Glomerular endothelial cell (primary cell): Measurements from ENCODE around the gene ACTL10. TPM values are rescaled to one million over a fixed set of nuclear protein-coding genes. Genes with fewer than 3 reads are reported as not detected.
"Not testable (repeated sequence)": the region's sequence is repeated elsewhere in the genome, so short reads cannot be mapped to it uniquely, and the experiment has no call there.

Source experiments
- DNase-seq: peaks from one replicate; pipeline ENCODE4 v3.0.0-alpha.2; 2011; ENCODE audit warnings: low read depth, low spot score; ENCODE audit errors: extremely low read depth
- total RNA-seq: library from RNA; depleted of rRNA; stranded (reverse); fragments of >200 nt; gene quantifications from 2 replicates; pipeline ENCODE4 v1.2.3, GENCODE V29; 2015

The ACTL10 gene
- total RNA-seq = 1.4 and 4.0 TPM in 2 replicates

DNA sequence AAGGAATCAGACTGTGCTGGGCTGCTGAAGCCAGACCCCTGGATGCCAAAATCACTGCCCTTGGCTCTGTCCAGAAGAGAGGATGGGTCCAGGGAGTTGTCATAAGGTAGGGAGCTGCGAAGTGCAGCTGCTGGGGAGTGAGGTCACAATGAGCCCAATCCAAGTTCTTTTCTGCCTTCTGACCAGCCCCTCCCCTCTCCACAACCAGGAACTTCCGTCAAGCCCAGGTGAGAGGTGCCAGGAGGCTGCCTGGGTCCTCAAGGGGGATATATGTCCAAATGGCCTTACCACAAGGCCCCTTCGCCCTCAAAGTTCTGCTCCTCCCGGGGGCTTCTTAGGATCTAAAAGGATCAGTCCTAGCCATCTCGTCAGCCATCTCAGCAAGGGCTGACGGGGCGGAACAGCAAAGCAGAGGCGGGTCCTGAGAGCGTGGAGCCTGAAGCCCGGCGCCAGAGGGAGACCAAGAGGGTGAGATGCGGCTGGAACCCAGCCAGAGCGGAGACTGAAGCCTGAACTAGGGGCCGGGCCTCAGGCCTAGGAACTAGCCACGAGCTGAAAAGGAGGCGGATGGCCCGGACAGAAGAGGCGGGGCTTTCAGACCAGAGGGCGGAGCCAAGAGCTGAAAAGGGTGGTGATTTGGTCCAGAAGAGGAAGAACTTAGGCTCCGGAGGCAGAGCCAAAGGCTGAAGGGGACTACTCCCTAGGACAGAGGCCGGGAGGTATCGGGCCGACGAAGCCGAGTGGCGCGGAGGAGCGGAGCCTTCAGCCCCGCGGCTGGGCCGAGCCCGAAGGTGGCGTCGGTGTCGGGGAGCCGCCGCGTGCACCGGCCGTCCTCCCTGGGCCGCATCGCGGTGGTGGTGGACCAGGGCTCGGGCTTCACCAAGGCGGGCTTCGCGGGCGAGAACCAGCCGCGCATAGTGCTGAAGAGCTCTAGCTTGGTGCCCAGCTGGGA lies at the start of gene ACTL10:
ACTL10 (plus strand) TSS at position 651 of the 952 bp plus-strand sequence. CDS start 555 bp downstream, outside the sequence.
- DNase-seq = peak; percentile 84

DNA sequence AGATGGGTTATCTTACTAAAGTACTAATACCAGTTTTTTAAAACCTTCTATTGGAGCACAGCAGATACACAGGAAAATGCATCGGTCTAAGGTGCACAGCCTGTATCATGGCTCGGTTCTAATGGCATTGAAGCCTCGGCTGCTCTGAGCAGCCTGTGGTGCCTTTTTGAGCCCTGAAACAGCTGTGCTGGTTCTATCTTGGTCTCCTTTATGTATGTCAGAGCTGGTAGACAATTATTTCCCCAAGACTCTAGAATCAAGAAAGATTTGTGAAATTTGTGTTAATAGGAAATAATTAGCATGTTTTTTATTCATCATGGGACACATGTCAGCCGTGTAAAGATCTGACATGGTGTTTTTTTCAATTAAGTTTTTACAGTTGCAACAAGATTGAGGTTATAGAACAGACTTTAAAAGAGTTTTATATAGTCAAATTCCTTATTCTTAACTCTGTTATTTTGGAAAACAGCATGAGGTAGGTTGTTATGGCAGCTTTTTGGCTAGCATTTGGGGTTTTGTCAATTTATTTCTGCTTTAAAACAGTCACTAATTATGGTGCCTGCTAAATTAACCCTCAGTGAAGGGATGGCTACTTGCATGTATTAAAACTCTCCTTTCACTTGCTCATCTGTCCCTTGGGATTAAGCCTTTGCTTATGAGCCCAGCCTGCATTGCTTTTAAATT lies 44.9 kb upstream of the ACTL10 start:
- no peak for DNase-seq

DNA sequence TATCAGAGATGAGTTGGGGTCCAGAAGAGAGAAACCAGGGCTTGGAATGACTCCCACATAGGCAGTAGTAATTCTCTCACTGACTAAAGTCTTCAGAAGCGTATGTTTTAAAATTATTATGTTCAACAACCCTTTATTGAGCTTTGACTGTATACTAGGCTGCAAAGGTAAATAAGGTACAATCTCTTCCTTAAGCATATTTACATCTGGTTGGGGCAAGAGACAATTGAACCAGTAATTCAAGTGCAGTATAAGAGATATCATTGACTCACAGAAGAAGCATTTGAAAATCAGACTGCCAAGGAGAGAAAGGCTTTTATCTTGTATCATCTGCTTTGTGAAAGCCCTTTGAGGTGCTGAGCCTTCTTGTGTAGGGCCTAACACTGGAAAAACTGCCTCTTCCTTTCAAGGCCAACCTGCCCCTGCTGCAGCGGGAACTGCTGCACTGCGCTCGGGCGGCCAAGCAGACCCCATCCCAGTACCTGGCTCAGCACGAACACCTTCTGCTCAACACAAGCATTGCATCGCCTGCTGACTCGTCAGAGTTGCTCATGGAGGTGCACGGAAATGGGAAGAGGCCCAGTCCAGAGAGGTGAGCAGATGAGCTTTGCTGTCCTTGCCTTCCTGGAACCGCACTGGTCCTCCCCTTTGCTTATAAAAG lies 43.9 kb upstream of the ACTL10 start:
- DNase-seq = no peak

DNA sequence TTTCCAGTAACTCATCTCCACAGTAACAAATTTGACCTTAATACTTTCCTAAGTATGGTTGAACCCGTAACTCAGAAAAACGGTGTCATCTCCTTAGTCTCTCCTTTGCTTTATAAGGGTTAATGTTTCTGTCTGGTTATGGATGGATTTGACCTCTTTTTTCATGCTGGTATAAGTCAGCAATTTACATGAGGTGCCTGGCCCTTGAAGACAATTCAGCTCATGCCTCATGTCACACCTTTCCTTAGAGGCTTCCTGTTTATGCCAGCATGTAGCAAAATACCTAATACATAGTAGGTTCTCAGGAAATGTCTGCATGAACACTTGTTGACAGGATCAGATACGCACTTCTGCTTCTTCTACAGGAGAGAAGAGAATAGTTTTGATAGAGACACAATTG lies 42.3 kb upstream of the ACTL10 start:
- DNase-seq = no peak

DNA sequence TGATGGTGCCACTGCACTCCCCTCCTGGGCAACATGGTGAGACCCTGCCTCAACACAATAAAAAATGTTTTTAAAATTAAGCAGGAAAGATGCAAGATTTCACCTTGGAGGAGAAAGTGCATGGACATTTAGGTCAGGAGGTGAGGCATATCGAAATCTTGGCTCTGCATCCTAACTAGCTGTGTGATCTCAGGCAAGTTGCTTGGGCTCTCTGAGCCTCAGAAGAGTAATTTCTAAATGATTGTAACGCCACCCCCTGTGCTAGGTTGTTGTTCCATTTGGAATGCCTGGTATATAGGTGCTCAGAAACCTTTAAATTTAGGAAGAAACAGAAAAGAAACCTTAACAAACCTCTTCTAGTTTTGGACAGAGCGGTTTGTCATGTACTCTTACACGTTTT lies 40.6 kb upstream of the ACTL10 start:
- DNase-seq = no peak

DNA sequence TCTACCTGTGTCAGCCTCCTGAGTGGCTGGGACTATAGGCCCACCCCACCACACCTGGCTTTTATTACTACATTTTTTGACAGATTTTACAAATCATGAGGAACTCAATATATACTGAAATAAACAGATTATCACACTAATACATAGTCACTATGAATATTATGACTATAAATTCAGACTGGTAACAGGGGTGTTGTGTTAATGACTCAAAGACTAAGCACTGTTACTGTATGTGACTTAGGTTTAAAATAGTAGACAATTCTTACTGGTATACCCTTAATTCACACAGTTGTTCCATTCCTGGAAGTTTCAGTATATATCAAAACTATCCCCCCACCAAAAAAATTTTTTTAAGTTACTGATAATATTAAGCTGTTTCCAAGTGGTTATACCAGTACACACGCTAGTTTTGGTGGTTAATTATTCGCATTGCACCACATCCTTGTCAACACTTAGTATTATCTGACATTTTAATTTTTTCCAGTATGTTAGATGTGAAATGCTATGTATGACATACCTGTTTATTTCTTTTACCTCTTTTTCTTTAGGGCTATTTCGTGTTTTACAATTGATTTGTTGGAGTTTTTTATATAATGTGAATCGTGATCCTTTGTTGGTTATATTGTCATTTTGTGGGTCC lies 39.0 kb upstream of the ACTL10 start:
- no peak for DNase-seq

DNA sequence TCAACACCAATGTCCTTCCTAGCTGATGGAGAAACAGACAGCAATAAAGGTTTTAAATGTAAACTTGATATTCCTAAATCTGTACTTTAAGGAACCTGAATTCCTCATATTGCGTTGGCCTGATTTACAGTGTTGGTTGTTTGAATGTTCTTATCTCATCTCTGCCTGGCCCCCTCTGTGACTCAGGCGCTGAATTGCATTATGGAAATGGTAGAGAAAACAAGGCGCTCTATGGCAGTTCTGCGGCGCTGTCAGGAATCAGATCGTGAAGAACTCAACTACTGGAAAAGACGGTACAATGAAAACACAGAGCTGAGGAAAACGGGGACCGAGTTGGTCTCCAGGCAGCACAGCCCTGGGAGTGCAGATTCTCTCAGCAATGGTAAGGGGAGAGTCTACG lies 37.2 kb upstream of the ACTL10 start:
- no peak for DNase-seq

DNA sequence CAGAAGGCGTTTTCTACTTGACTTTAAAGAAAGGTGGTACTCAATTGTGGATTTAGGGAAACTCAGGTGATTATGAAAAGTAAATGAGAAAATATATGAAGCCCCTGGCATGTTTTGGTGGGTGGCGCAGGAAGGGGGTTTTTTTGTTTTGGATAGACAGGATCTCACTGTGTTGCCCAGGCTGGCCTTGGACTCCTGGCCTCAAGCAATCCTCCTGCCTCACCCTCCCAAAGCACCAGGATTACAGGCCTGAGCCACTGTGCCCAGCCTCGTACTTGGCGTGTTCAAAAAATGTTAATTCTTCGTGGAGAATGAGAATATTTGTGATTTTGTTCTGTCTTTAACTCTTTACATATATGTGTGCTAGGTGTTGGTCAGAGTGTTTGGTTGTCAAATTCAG lies 36.8 kb upstream of the ACTL10 start:
- DNase-seq = no peak

DNA sequence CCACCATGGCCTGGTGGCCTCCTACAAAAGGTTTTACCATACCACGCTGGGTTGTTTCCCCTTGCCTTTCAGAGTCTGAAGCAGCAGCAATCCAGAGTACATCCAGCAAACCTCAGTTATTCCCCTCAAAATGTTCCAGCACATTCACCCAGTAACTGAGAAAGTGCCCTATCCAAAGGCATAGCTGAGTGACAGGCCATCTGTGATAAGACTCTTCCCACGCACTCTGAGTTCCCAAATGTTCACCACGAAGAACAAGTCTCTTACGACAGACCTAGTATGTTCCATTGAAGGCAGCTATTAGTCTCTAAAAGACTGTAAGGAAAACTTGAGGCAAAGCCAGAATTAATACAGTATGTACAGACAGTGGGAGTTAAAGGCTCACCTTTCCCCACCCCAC lies 36.2 kb upstream of the ACTL10 start:
- no peak for DNase-seq

DNA sequence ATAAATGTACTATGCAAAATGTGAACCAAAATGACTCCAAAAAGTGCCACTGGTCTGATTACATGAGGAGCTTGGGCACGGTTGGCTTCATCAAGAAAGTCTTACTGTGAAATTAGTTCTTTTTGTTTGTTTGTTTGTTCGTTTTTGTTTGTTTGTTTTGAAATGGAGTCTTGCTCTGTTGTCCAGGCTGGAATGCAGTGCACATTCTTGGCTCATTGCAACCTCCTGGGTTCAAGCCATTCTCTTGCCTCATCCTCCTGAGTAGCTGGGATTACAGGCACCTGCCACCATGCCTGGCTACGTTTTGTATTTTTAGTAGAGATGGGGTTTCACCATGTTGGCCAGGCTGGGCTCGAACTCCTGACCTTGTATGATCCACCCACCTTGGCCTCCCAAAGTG lies 34.8 kb upstream of the ACTL10 start:
- not testable (repeated sequence) for DNase-seq

DNA sequence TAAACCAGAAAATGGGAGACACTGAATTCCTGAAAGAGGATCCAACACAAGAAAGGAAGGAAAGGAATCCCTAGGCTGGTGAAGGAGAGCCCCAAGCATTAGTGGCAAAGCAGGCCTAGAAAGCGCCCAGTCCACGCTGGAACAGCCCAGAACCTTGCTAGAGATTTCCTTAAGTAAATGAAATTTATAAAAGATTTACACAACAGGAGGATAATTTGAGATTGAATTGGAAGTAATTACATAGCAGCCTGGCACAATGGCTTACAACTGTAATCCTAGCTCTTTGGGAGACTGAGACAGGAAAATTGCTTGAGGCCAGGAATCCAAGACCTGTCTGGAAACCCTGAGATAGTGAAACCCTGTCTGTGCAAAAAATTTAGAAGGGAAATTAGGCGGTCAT lies 31.4 kb upstream of the ACTL10 start:
- no peak for DNase-seq

DNA sequence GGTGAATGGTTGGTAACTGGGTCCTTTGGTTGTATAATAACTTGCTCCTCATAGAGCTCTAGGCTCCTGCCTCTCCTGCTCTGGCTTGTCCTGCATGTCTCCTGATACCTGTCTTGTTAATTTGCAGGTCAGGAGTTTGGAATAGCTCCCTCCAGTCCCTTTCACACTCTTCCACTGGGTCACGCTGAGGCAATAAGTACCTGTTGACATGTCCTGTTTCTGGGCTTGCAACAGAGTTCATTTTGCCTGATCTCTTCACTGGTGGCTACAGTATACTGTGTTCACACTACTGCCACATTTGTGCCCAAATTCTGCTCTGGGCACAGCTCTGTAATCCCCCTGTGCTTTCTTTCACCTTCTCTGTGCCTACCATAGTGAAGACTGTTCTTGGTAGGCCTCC lies 30.0 kb upstream of the ACTL10 start:
- no peak for DNase-seq

DNA sequence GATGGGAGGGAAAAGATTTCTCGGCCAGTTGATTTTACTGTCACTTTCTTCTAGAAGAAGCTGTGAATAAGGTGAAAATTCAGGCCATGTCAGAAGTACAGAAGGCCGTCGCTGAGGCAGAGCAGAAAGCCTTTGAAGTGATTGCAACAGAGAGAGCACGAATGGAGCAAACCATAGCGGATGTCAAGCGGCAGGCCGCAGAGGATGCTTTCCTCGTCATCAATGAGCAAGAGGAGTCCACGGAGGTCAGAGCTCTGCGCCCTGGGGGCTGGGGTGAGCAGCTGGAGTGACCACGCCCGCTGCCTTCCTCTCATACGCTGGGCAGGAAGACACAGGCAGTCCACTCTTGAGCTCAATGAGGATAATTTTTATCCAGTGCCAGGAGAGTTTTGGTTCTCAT lies 26.5 kb upstream of the ACTL10 start:
- no peak for DNase-seq

DNA sequence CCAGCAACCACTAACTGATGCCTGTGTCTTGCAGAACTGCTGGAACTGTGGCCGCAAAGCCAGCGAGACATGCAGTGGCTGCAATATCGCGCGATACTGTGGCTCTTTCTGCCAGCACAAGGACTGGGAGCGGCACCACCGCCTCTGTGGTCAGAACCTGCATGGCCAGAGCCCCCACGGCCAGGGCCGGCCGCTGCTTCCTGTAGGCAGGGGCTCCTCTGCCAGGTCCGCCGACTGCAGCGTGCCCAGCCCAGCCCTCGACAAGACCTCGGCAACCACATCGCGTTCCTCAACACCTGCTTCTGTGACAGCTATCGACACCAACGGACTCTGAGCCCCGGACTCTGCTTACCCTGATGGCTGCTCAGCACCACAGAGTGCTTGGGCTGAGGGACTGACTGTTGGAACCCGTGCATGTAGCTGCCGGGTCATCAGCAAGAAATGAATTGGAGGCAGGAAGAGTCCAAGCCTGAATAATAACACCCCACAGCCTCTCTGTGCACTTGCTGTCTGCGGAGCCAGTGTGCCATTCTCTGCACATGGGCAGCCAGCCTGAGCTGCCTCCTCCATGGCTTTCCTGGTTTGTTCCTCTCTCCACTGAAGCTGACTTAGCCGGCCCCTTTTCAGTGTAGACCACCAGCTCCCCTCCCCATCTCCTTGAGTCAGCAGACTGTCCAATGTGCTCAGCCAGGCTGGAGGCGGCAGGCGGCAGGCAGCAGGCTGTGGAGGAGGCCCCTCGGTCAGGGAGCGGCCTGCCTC lies 22.3 kb upstream of the ACTL10 start:
- DNase-seq = no peak

DNA sequence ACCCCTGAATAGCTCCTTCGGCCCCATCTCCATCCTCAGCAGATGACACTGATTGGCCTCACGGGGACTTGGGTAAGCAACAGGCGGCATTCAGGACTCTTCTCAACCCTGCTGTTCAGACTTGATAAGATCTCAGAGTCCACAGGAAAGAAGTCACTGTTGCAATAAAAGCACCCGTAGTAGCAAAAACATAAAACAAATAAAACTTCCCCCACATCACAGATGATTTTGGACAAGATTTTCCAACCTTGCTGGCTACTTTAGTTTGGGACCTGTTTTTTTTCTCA lies 21.7 kb upstream of the ACTL10 start:
- no peak for DNase-seq

DNA sequence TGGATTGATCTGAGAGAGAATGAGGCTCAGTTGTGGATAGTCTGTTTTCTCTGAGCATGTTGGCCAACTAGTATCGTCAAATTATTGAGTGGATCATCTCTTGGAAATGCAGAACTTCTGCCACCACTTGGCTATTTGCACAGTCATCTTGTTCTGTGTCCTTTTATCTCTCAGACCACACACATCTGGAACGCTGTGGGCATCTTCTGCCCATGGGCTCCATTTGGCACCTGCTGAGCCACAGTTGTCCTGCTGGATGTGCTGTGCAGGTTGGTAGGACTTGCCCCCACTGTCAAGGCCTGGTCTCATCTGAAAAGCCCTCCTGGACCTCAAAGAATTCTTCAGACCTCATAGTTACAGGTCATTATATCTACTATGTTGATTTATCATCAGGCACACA lies 21.3 kb upstream of the ACTL10 start:
- no peak for DNase-seq

DNA sequence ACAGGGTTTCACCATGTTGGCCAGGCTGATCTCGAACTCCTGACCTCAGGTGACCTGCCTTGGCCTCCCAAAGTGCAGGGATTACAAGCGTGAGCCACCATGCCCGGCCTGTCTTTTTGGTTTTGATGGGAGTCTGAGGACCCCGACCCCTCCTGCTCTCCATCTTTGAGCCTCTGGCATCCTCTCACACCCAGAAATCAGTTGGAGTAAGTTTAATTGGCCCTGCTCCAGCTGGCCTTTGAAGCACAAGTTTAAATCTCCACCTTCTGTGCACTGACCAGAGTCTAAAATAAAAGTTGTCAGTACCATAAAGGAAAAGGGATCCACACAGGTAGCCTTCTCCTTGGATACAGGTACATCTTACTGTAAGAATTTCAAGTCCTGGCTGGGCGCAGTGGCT lies 20.6 kb upstream of the ACTL10 start:
- DNase-seq = no peak

DNA sequence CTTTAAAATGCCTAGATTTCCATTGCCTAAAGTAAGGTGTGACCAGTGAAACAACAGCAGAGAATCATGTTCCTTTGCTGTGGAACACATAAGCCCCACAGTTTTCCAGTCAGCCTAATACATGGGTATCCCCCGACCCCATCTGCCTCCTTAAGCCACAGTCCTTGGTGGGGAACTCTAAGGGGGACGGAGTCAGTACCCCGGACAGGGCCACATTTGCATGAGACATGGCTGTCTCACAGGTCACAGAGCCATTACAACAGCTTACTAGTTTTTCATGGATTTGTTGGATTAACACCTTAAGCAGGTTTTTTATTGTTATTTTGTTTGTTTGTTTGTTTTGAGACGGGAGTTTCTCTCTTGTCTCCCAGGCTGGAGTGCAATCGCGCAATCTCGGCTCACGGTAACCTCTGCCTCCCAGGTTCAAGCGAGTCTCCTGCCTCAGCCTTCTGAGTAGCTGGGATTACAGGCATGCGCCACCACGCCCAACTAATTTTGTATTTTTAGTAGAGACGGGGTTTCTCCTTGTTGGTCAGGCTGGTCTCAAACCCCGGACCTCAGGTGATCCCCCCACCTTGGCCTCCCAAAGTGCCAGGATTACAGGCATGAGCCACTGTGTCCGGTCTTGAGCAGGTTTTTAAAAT lies 19.7 kb upstream of the ACTL10 start:
- DNase-seq = not testable (repeated sequence)

DNA sequence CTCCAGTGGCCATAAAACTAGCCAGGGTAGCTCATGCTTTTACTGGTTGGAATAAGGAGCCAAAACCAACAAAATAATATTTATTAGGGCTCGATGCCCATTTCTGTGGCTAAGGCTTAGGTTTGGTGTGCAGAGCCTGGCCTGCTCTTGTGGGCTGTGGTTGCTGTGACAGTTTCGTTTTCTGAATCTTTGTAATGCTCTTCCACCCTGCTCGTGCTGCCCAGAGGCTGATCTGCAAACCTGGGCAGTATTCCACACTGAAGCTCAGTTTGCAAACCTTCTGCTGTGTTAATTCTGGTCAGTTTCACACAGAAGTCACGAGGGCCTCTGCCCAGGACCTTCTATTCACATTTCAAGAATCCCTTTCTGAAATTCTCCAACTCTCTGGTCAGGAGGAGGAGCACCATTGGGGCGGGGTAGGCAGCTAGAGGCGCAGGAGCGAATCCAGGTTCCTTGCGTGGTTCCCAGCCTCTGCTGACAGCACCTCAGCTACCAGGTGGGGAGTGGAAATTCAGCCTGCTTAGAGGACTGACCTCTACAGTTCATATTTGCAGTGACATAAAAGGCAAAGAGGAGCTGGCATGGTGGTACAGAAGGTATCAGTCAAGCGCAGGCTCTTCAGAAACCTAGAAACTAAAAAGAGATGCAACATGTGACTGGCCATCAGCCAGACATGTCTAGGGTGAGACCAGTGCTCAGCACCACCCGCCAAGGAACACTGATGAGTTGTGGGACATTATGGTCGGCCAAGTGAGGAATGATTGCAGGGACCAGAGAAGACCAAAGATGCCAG lies 18.9 kb upstream of the ACTL10 start:
- no peak for DNase-seq
